H7 (cell line): ENCODE results near the gene NEK10. TPM values are rescaled to one million over a fixed set of nuclear protein-coding genes. Genes with fewer than 3 reads are reported as not detected.

ENCODE experiments used
- DNase-seq: peaks from one replicate; pipeline ENCODE4 v3.0.0; 2012
- H3K27me3 ChIP-seq: 2 replicates; pipeline ENCODE4 v1.6.0; 2011; ENCODE audit warnings: mild to moderate bottlenecking, low read length; ENCODE audit not compliant: control insufficient read depth, insufficient read depth
- H3K36me3 ChIP-seq: replicated peaks from 2 replicates; pipeline ENCODE4 v1.5.1; 2011; ENCODE audit warnings: low read length; ENCODE audit not compliant: control insufficient read depth, insufficient read depth
- H3K4me3 ChIP-seq: 2 replicates; pipeline ENCODE4 v1.5.1; 2011; ENCODE audit warnings: low read depth, mild to moderate bottlenecking, control low read depth, low read length, moderate library complexity; ENCODE audit not compliant: insufficient read depth
- total RNA-seq: library from RNA; depleted of rRNA; stranded (reverse); fragments of >200 nt; shearing (Covaris generic); gene quantifications from 2 replicates; pipeline ENCODE4 v1.2.3, GENCODE V29; 2014

NEK10 gene
- total RNA-seq, 1 experiment from 2014 or later, result 0.03 TPM

DNA sequence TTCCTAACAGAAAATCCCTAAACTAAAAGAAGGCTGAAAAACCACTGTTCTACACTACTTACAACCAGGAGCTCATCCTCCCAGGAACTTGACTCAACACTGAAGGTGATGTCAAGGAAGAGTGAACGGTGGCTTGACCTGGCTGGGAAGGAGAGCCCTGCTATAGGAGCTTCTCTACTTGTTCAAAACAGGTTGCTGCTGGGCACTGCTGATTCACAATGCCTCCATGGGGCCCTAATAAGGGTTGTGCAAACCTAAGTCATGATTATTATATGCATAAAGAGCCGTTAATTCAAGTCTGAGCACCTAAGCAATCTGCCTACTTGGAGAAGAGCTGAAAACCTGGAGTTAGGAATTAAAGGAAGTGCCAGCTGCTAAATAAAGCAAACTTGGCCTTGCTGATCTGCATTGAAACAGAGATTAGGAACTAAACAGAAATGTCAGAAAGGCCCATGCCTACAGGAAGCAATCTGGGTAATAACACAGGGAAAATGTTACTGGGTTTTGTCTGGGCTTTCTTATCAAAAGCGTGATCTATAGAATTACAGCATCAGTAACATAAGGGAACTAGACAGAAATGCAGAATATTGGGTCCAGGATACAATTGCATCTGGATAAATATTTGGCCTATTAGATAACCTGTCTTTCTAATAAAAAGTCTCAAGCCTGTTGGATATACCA, 243.2 kb downstream of the NEK10 start:
- H3K4me3 ChIP-seq, result no peak overlapping the region
- H3K36me3 ChIP-seq, result no peaks in the 10 kb centered on the region
- no peaks in the 10 kb centered on the region for H3K27me3 ChIP-seq
- no peak for DNase-seq

DNA sequence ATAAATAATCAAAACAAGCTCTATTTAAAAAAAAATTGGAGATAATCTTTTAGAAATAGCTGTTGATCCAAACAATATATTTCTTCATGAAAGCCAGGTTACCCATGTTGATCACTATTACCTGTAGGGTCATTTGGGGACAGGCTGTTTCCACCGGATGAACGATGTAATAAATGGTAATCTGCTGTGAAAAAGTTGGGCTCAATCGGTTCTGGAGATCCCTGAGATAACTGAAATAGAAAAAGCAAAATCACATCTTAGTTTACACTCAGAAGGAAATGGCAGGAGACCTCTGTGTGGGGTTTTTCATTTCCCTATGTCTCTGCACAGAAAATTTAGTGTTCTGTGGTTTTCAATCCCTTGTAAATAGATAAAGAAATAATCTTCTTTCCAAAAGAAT, 249.5 kb downstream of the NEK10 start:
- DNase-seq, result no peak
- Histone ChIP-seq H3K4me3 (no peak overlapping the region), H3K36me3 (no peaks in the 10 kb centered on the region), H3K27me3 (no peaks in the 10 kb centered on the region)

DNA sequence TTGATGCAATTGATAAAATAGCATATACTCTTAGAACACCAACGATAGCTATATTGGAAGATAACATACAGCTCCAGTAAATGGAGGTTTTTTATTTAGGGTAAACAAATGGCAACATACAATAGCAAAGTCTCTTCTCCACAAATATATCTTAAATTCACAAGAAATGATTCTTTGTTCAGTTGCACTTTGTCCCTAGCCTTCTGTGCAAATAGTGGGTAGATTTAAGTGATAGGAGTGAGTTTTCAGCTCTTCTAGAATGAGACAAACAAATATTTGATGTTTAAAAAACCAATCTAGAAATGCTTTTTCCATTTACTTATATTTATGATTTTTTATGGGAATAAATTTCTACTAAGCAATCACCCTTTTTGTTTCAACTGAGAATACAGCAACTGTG, 253.8 kb downstream of the NEK10 start:
- no peaks in the 10 kb centered on the region for H3K36me3 ChIP-seq
- DNase-seq, result no peak
- no peak overlapping the region for H3K4me3 ChIP-seq
- H3K27me3 ChIP-seq, result no peaks in the 10 kb centered on the region

DNA sequence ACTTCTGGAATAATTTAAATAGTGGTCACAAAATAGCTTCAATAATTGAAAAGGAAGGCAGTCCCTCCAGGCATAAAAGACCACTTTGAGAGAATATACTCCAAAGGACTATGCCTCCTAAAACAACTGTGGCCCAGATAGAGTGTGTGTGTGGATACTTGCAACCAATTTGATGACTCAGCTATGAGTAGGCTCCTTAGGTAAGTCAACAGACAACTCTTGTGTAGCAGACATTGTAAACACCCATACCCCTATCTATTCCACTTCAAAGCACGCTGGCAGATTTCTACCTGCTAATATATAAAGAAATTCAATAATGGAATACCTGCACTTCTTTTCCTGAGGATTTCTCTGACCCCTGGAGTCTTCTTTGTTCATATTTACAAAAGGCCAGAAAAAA, 254.5 kb downstream of the NEK10 start:
- no peak for DNase-seq
- Histone ChIP-seq H3K27me3 (no peaks in the 10 kb centered on the region), H3K36me3 (no peaks in the 10 kb centered on the region), H3K4me3 (no peak overlapping the region)

DNA sequence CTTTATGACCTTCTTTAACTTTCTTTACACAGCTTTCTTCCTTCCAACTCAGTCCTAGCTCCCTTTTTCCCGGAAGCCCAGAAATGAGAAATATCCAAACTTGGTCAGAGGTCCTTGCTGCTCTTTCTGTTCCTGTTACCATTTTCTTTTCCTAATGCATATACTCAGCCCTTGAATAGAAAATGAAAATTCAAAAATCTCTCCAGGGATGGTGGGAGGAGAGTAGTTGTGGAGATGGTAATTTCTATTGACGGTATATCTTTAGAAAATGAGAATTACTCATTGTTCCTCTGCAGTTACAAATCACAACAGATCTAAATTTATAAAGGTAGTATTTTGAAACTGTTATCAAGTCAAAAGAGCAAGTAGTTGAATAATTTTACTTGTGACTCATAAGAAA, 255.1 kb downstream of the NEK10 start:
- Histone ChIP-seq H3K27me3 (no peaks in the 10 kb centered on the region), H3K4me3 (no peak overlapping the region), H3K36me3 (no peaks in the 10 kb centered on the region)
- DNase-seq, result no peak

- H3K27me3 ChIP-seq, result no peaks in the 10 kb centered on the region
Observed at GRCh38 chr3:27110020-27110419, 259.2 kb downstream of the NEK10 start.

DNA sequence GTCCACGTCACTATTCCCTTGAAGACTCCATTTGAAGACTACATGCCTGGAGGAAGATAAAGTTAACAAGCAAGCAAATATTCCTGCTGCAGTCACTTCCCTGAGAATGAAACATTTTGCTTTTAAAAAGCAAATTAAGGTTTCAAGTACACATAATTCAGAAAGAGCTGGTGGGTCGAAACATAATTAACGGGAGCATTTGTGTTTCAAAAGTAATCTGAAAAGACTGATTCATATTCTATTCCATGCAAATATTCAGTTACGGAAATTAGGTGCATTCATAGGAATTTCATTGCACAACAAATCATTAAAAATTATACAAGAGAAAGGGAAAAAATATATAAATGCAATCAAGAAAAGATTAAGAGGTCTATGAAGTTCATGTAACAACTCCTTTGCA, 260.9 kb downstream of the NEK10 start:
- no peak for DNase-seq
- no peak overlapping the region for H3K4me3 ChIP-seq

More at GRCh38 chr3:27110020-27110419, 259.2 kb downstream of the NEK10 start:
- Histone ChIP-seq H3K36me3 (no peaks in the 10 kb centered on the region), H3K4me3 (no peak overlapping the region)
- no peak for DNase-seq

GRCh38 chr3:27105904-27106303, 263.3 kb downstream of the NEK10 start:
- Histone ChIP-seq H3K27me3 (no peaks in the 10 kb centered on the region), H3K4me3 (no peak overlapping the region), H3K36me3 (no peaks in the 10 kb centered on the region)
- peak; percentile 6 for DNase-seq

More for the DNA sequence above, 260.9 kb downstream of the NEK10 start:
- Histone ChIP-seq H3K27me3 (no peaks in the 10 kb centered on the region), H3K36me3 (no peaks in the 10 kb centered on the region)

GRCh38 chr3:27097182-27097581, 272.0 kb downstream of the NEK10 start:
- H3K27me3 ChIP-seq, result no peaks in the 10 kb centered on the region
- DNase-seq, result no peak
- no peak overlapping the region for H3K4me3 ChIP-seq
- H3K36me3 ChIP-seq, result no peaks in the 10 kb centered on the region

DNA sequence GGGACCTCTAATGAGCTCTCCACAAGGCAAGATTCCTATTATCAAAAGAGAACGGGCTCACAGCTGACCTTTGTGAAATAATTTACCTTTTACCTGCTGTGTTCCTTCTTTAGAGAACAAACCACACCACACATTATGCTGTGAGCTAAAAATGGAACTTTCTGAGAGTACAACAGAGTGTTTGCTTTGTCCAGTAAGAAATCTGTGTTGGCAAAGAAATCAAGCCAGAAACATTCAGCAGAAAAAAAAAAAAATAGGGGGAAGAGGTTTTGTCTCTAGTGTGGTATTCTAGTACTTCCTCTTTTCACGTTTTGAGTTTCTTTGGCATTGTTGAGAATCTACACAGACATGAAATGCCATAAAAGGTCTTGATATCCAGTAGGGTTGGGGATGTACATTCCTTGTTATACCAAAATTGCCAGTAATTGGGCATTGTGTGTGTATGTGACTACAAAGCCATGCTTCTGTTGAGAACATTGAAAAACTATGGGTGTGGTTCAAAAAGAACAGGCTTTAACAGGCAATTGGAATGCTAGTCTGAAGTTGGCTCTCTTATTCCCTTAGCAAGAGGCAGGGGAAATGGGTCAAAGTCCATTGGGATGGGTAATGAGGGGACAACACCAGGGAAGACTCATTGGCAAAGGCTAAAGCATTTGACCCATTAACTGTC, 273.5 kb downstream of the NEK10 start:
- Histone ChIP-seq H3K27me3 (no peaks in the 10 kb centered on the region), H3K36me3 (no peaks in the 10 kb centered on the region), H3K4me3 (no peak overlapping the region)
- no peak for DNase-seq

DNA sequence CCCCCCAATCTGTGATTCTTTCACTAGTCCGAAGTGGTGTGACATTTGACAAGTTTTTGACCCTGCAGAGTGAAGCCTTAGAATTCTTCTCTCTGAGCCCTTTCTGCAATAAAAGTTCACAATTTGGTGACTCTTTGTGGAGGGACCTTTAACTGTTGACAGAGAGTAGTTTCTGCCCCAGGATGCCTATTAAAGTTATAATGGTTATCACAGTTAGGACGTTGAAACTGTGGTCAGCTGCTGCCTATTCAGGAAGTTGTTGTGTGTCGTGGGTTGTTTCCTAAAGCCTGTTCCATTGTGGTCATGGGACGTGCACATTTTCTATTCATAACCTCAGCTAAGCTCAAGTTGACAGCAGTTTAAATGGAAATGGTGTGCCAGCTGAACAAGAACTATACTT, 274.5 kb downstream of the NEK10 start:
- no peak overlapping the region for H3K4me3 ChIP-seq
- DNase-seq, result no peak
- H3K36me3 ChIP-seq, result no peaks in the 10 kb centered on the region
- H3K27me3 ChIP-seq, result no peaks in the 10 kb centered on the region

DNA sequence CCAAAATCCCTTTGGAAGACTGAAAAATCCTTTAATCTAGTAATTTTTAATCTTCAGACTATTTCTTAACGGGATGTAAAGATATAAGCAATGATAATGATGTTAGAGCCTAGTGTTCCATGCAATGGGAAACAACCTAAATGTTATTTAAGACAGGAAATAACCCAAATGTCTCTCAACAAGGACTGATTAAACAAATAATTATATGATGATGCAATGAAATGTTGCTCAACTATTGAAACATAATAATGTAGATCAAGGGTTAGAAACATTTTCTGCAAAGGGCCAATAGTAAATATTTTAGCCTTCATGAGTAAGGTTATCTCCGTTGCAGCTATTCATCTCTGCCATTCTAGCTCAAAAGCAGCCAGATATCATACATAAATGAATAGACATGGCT, 275.4 kb downstream of the NEK10 start:
- H3K4me3 ChIP-seq, result no peak overlapping the region
- H3K36me3 ChIP-seq, result no peaks in the 10 kb centered on the region
- H3K27me3 ChIP-seq, result no peaks in the 10 kb centered on the region
- DNase-seq, result no peak

GRCh38 chr3:27090275-27091041, 278.7 kb downstream of the NEK10 start:
- no peak for DNase-seq
- no peaks in the 10 kb centered on the region for H3K27me3 ChIP-seq

DNA sequence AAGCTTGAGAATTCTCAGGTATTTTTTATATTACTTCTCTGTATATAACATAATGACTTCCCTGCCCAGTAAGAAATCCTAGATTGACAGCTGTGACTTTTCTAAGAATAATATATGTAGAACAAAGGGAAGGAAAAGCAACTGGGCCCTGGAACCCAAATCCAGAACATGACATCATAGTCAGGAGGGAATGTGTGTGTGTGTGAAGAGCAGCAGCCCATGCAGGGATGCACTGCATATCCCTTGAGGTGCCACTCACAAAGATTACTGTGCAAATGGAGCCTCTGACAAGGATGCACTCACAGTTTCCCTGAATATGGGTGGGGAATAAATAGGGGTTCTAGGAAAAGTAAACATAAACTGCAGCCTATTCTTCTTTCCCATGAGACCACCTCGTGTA, 279.5 kb downstream of the NEK10 start:
- no peak for DNase-seq
- Histone ChIP-seq H3K27me3 (no peaks in the 10 kb centered on the region), H3K36me3 (no peaks in the 10 kb centered on the region), H3K4me3 (no peak overlapping the region)

More at GRCh38 chr3:27090275-27091041, 278.7 kb downstream of the NEK10 start:
- H3K4me3 ChIP-seq, result no peak overlapping the region
- H3K36me3 ChIP-seq, result no peaks in the 10 kb centered on the region

- DNase-seq, result no peak
- H3K27me3 ChIP-seq, result no peaks in the 10 kb centered on the region
Observed at GRCh38 chr3:27089068-27089467, 280.1 kb downstream of the NEK10 start.

More at GRCh38 chr3:27089068-27089467, 280.1 kb downstream of the NEK10 start:
- Histone ChIP-seq H3K4me3 (no peak overlapping the region), H3K36me3 (no peaks in the 10 kb centered on the region)
